Erythroblast (primary cell): ENCODE data around the gene GRIK2.

Experiments
- GATA1 ChIP-seq: IDR thresholded peaks from 2 replicates; pipeline ENCODE4 v1.6.1; 2011; ENCODE audit warnings: low read depth, mild to moderate bottlenecking, control low read depth, low read length, moderate library complexity
- POLR2A ChIP-seq: IDR thresholded peaks from 2 replicates; pipeline ENCODE4 v1.6.1; 2011; ENCODE audit warnings: mild to moderate bottlenecking, low read length

- no peak for TF ChIP-seq POLR2A
- TF ChIP-seq GATA1 = no peak
Measured at GRCh38 chr6:101413773-101414172, 20.3 kb downstream of the GRIK2 start.
